SK-N-SH (cell line): ENCODE data around the gene CASZ1. TPM values are rescaled to one million over a fixed set of nuclear protein-coding genes. Genes with fewer than 3 reads are reported as not detected.

Experiments
- CTCF ChIA-PET: fragments of 300-600, 350-600 bp; formaldehyde crosslinking; extraction: SDS; loops from one replicate; lab custom pipeline; 2021; lab: Yijun Ruan, JAX
- POLR2A ChIA-PET: fragments of 350-600 bp; sonication (Branson Sonifier 250); formaldehyde crosslinking; extraction: SDS; loops from one replicate; lab custom pipeline; 2020; ENCODE audit warnings: antibody characterized with exemption, inconsistent platforms; lab: Yijun Ruan, JAX
- DNase-seq: peaks from one replicate; pipeline ENCODE4 v3.0.0; 2012
- H2AFZ ChIP-seq: fragments of 200-600 bp; sonication (generic); 2 replicates; pipeline ENCODE4 v1.8.1; 2016; ENCODE audit warnings: antibody characterized with exemption, mild to moderate bottlenecking, low read depth
- H3F3A ChIP-seq: fragments of 200-600 bp; sonication (generic); replicated peaks from 2 replicates; pipeline ENCODE3; 2016; ENCODE audit warnings: antibody characterized with exemption, mild to moderate bottlenecking; ENCODE audit not compliant: insufficient read depth
- H3K27ac ChIP-seq, 2 experiments: fragments of 200-500 bp in 1 of 2; fragments of 200-600 bp in 1 of 2; sonication (Bioruptor generic) in 1 of 2; sonication (generic), shearing (Covaris generic) in 1 of 2; 2 replicates each; pipeline versions ENCODE4 v1.5.1 to v1.6.1; 2014 to 2016; ENCODE audit warnings: low read depth in 2 of 2, inconsistent platforms in 1 of 2, low read length in 1 of 2, mild to moderate bottlenecking in 1 of 2, mixed read lengths in 1 of 2
- H3K27me3 ChIP-seq: fragments of 200-600 bp; sonication (generic), shearing (Covaris generic); 2 replicates; pipeline ENCODE4 v1.6.1; 2016; ENCODE audit warnings: mixed run types; ENCODE audit not compliant: insufficient read depth
- H3K36me3 ChIP-seq, 2 experiments: fragments of 200-500 bp in 1 of 2; fragments of 200-600 bp in 1 of 2; sonication (Bioruptor generic) in 1 of 2; sonication (generic) in 1 of 2; replicated peaks in 1 of 2; 2 replicates each; pipeline versions ENCODE3 to v1.5.1; 2014 to 2016; ENCODE audit warnings: low read length in 1 of 2, mild to moderate bottlenecking in 1 of 2; ENCODE audit not compliant: insufficient read depth in 2 of 2, control insufficient read depth in 1 of 2
- H3K4me1 ChIP-seq, 2 experiments: fragments of 200-500 bp in 1 of 2; fragments of 200-600 bp in 1 of 2; sonication (Bioruptor generic) in 1 of 2; sonication (generic), shearing (Covaris generic) in 1 of 2; 2 replicates each; pipeline versions ENCODE4 v1.5.1 to v1.6.1; 2014 to 2016; ENCODE audit warnings: low read depth in 1 of 2, low read length in 1 of 2, mixed run types in 1 of 2; ENCODE audit not compliant: insufficient read depth in 2 of 2, control insufficient read depth in 1 of 2
- H3K4me2 ChIP-seq: fragments of 200-600 bp; sonication (generic), shearing (Covaris generic); 2 replicates; pipeline ENCODE4 v1.6.1; 2017; ENCODE audit warnings: mixed run types
- H3K4me3 ChIP-seq, 2 experiments: fragments of 200-500 bp in 1 of 2; fragments of 200-600 bp in 1 of 2; sonication (Bioruptor generic) in 1 of 2; sonication (generic), shearing (Covaris generic) in 1 of 2; 2 replicates each; pipeline versions ENCODE4 v1.5.1 to v1.8.1; 2014 to 2016; ENCODE audit warnings: low read depth in 2 of 2, inconsistent platforms in 1 of 2, low read length in 1 of 2, mild to moderate bottlenecking in 1 of 2, mixed read lengths in 1 of 2, moderate library complexity in 1 of 2
- H3K79me2 ChIP-seq: fragments of 200-600 bp; sonication (generic); 2 replicates; pipeline ENCODE4 v1.8.1; 2017; ENCODE audit warnings: mild to moderate bottlenecking; ENCODE audit not compliant: insufficient read depth
- H3K9ac ChIP-seq: fragments of 200-600 bp; sonication (generic); 2 replicates; pipeline ENCODE4 v1.6.1; 2017; ENCODE audit warnings: mixed run types
- H3K9me2 ChIP-seq: fragments of 200-600 bp; sonication (generic); 2 replicates; pipeline ENCODE4 v1.6.1; 2017; ENCODE audit warnings: mixed run types
- H3K9me3 ChIP-seq: fragments of 200-600 bp; sonication (generic); 2 replicates; pipeline ENCODE4 v1.6.1; 2017; ENCODE audit warnings: mixed run types, mild to moderate bottlenecking, moderate library complexity
- H4K20me1 ChIP-seq: fragments of 200-600 bp; sonication (generic); 2 replicates; pipeline ENCODE4 v1.6.1; 2017; ENCODE audit warnings: mild to moderate bottlenecking, mixed run types; ENCODE audit not compliant: insufficient read depth
- CHD2 ChIP-seq: fragments of 150-350 bp; IDR thresholded peaks from 2 replicates; pipeline ENCODE4 v1.6.1; 2018; ENCODE audit warnings: low read length; ENCODE audit not compliant: partially characterized antibody
- EZH2phosphoT487 ChIP-seq: fragments of 200-600 bp; sonication (generic); IDR thresholded peaks from 2 replicates; pipeline ENCODE4 v1.6.1; 2017; ENCODE audit warnings: low read depth, mixed run types, mild to moderate bottlenecking, antibody characterized with exemption, moderate library complexity, borderline replicate concordance
- FOSL2 ChIP-seq: IDR thresholded peaks from 2 replicates; pipeline ENCODE4 v1.4.0; 2012; ENCODE audit warnings: low read depth, mild to moderate bottlenecking, moderate library complexity, borderline replicate concordance
- FOXJ3 ChIP-seq: sonication (generic); formaldehyde crosslinking; IDR thresholded peaks from 2 replicates; pipeline ENCODE4 v1.5.1; 2020; ENCODE audit warnings: mild to moderate bottlenecking, missing genetic modification reagents
- FOXM1 ChIP-seq: IDR thresholded peaks from 2 replicates; pipeline ENCODE4 v1.4.0; 2012; ENCODE audit warnings: low read depth, mild to moderate bottlenecking
- GABPA ChIP-seq: IDR thresholded peaks from 2 replicates; pipeline ENCODE4 v1.4.0; 2012; ENCODE audit warnings: low read depth, mild to moderate bottlenecking
- GATA2 ChIP-seq: sonication (generic); formaldehyde crosslinking; IDR thresholded peaks from 2 replicates; pipeline ENCODE4 v1.5.0; 2020; ENCODE audit warnings: mild to moderate bottlenecking, missing genetic modification reagents
- MXI1 ChIP-seq: IDR thresholded peaks from 2 replicates; pipeline ENCODE4 v1.6.1; 2012; ENCODE audit warnings: mild to moderate bottlenecking, low read depth, low read length, improper control_type of control experiment
- NFIC ChIP-seq: IDR thresholded peaks from 2 replicates; pipeline ENCODE4 v1.4.0; 2012; ENCODE audit warnings: borderline replicate concordance
- PBX3 ChIP-seq: IDR thresholded peaks from 2 replicates; pipeline ENCODE4; 2012
- POLR2AphosphoS5 ChIP-seq: IDR thresholded peaks from 2 replicates; pipeline ENCODE4 v1.6.1; 2012; ENCODE audit warnings: low read depth, low read length
- REST ChIP-seq: IDR thresholded peaks from 2 replicates; pipeline ENCODE4 v1.6.1; 2012; ENCODE audit warnings: mild to moderate bottlenecking, low read depth, low read length, moderate library complexity
- RXRA ChIP-seq: IDR thresholded peaks from 2 replicates; pipeline ENCODE4 v1.4.0; 2012; ENCODE audit warnings: low read depth, mild to moderate bottlenecking, borderline replicate concordance
- SIN3A ChIP-seq: IDR thresholded peaks from 2 replicates; pipeline ENCODE4 v1.6.1; 2012; ENCODE audit warnings: low read depth, mild to moderate bottlenecking, low read length, moderate library complexity, borderline replicate concordance
- TEAD4 ChIP-seq: IDR thresholded peaks from 2 replicates; pipeline ENCODE4 v1.4.0; 2012; ENCODE audit warnings: mild to moderate bottlenecking, borderline replicate concordance; ENCODE audit not compliant: insufficient read depth
- USF1 ChIP-seq: IDR thresholded peaks from 2 replicates; pipeline ENCODE4 v1.4.0; 2012; ENCODE audit warnings: low read depth, borderline replicate concordance
- USF2 ChIP-seq: fragments of 150-350 bp; IDR thresholded peaks from 2 replicates; pipeline ENCODE4 v1.6.1; 2017; ENCODE audit warnings: antibody characterized with exemption, low read length, low read depth, borderline replicate concordance
- WGBS: methylation state at CpG from one replicate; pipeline ENCODE4 v1.1.6; 2017; ENCODE audit warnings: low lambda C conversion rate; 5-methylcytosine and 5-hydroxymethylcytosine counted together
- polyA plus RNA-seq, 3 experiments: library from polyadenylated mRNA; depleted of rRNA; stranded (reverse); fragments of >200 nt; gene quantifications; 2 replicates each; pipeline ENCODE4 v1.2.3, GENCODE V29; 2012

The CASZ1 gene
- polyA plus RNA-seq, 1 of the 3 experiments (the other 2 are of a cell fraction) = 0.51 TPM

- ChIA-PET POLR2A (no interaction called here), CTCF (interaction anchor here (0.7 to 3.6 kb wide), 10 partner anchors 10 to 288 kb away, joined by 3 to 19 read pairs (median 3); no protein-coding TSS in a partner anchor)
- TF ChIP-seq REST (no peak), MXI1 (no peak), PBX3 (no peak), TEAD4 (no peak), SIN3A (no peak), GABPA (no peak), FOXJ3 (CRISPR knock-in tag) (no peak)
- H3K4me1 ChIP-seq = peaks cover 3 to 18% of the 10 kb centered on the region in 2 experiments; a peak in 2 of 4 replicates
- H3K27ac ChIP-seq = no peak overlapping the region
- peaks cover 3% of the 10 kb centered on the region for H3F3A ChIP-seq
- no peak overlapping the region for H3K9ac ChIP-seq
- no peak overlapping the region for H2AFZ ChIP-seq
- DNase-seq = peak; percentile 59
- peak overlapping the region; percentile 89 for H3K4me2 ChIP-seq
- peaks cover 52% of the 10 kb centered on the region for H3K27me3 ChIP-seq
- H3K9me3 ChIP-seq = no peaks in the 10 kb centered on the region
- WGBS = under 1% methylated on average over 21 of the region's 41 CpGs
- no peaks in the 10 kb centered on the region for H3K36me3 ChIP-seq
- H4K20me1 ChIP-seq = no peaks in the 10 kb centered on the region
- no peaks in the 10 kb centered on the region for H3K79me2 ChIP-seq
- H3K4me3 ChIP-seq = peak overlapping the region; percentile 45 to 59
- no peaks in the 10 kb centered on the region for H3K9me2 ChIP-seq
These were observed 997 bp downstream of the CASZ1 start for GRCh38 chr1:10795276-10796021.

- Histone ChIP-seq H3K27ac (no peak overlapping the region), H4K20me1 (no peaks in the 10 kb centered on the region), H3F3A (peaks cover 3% of the 10 kb centered on the region), H2AFZ (no peak overlapping the region), H3K9me3 (no peaks in the 10 kb centered on the region), H3K4me2 (peak overlapping the region; percentile 89), H3K79me2 (no peaks in the 10 kb centered on the region), H3K4me3 (peak overlapping the region; percentile 45 to 59), H3K9me2 (no peaks in the 10 kb centered on the region), H3K4me1 (peaks cover 3 to 22% of the 10 kb centered on the region in 2 experiments; a peak in 2 of 4 replicates), H3K36me3 (no peaks in the 10 kb centered on the region), H3K9ac (no peak overlapping the region), H3K27me3 (peaks cover 52% of the 10 kb centered on the region)
- ChIA-PET CTCF (interaction anchor here (0.7 to 3.6 kb wide), 11 partner anchors 9 to 287 kb away, joined by 3 to 19 read pairs (median 3); no protein-coding TSS in a partner anchor), POLR2A (interaction anchor here (0.5 kb wide), 1 partner anchor 1098 kb away, joined by 3 read pairs; no protein-coding TSS in a partner anchor)
- peak; percentile 59 for DNase-seq
- WGBS = under 1% methylated on average over 33 of the region's 58 CpGs
- TF ChIP-seq POLR2AphosphoS5 (no peak), FOXJ3 (CRISPR knock-in tag) (no peak), USF1 (no peak), PBX3 (no peak), CHD2 (no peak), FOXM1 (no peak), TEAD4 (no peak), EZH2phosphoT487 (no peak), GATA2 (CRISPR knock-in tag) (no peak), FOSL2 (no peak), NFIC (no peak), RXRA (no peak), USF2 (no peak)
These were observed 1.6 kb downstream of the CASZ1 start for GRCh38 chr1:10794724-10795275.
